Smooth muscle cell (in vitro differentiated cells): Measurements from ENCODE around the gene ERCC8. TPM values are rescaled to one million over a fixed set of nuclear protein-coding genes. Genes with fewer than 3 reads are reported as not detected.

ENCODE experiments used
- DNase-seq: peaks from one replicate; lab custom pipeline; 2025; ENCODE audit not compliant: unreplicated experiment; lab: John Stamatoyannopoulos, UW
- H2AFZ ChIP-seq: fragments of 200-600 bp; sonication (generic); 2 replicates; pipeline ENCODE4 v1.6.0; 2016; ENCODE audit warnings: antibody characterized with exemption, low read depth, mild to moderate bottlenecking
- H3F3A ChIP-seq: fragments of 200-600 bp; sonication (generic); 2 replicates; pipeline ENCODE4 v1.6.0; 2017; ENCODE audit warnings: antibody characterized with exemption, low read depth
- H3K27ac ChIP-seq: fragments of 200-600 bp; sonication (generic); 2 replicates; pipeline ENCODE4 v1.5.1; 2016; ENCODE audit warnings: low read depth, mild to moderate bottlenecking
- H3K27me3 ChIP-seq: fragments of 200-600 bp; sonication (generic); 2 replicates; pipeline ENCODE4 v1.6.1; 2016; ENCODE audit warnings: low read depth, mild to moderate bottlenecking
- H3K36me3 ChIP-seq: fragments of 200-600 bp; sonication (generic); 2 replicates; pipeline ENCODE4 v1.5.1; 2016; ENCODE audit warnings: low read depth
- H3K4me1 ChIP-seq: fragments of 200-600 bp; sonication (generic); 2 replicates; pipeline ENCODE4 v1.5.1; 2016; ENCODE audit warnings: low read depth
- H3K4me2 ChIP-seq: fragments of 200-600 bp; sonication (generic); 2 replicates; pipeline ENCODE4 v1.6.0; 2016; ENCODE audit warnings: mild to moderate bottlenecking
- H3K4me3 ChIP-seq: fragments of 200-600 bp; sonication (generic); 2 replicates; pipeline ENCODE4 v1.5.1; 2016; ENCODE audit warnings: mild to moderate bottlenecking
- H3K79me2 ChIP-seq: fragments of 200-600 bp; sonication (generic); 2 replicates; pipeline ENCODE4 v1.6.0; 2016; ENCODE audit warnings: low read depth, mild to moderate bottlenecking
- H3K9ac ChIP-seq: fragments of 200-600 bp; sonication (generic); 2 replicates; pipeline ENCODE4 v1.6.0; 2016; ENCODE audit warnings: low read depth
- H3K9me3 ChIP-seq: fragments of 200-600 bp; sonication (generic); replicated peaks from 2 replicates; pipeline ENCODE4 v1.5.1; 2016; ENCODE audit warnings: low read depth
- H4K20me1 ChIP-seq: fragments of 200-600 bp; sonication (generic); 2 replicates; pipeline ENCODE4 v1.6.0; 2016; ENCODE audit warnings: low read depth
- CTCF ChIP-seq: fragments of 200-600 bp; sonication (generic); IDR thresholded peaks from 2 replicates; pipeline ENCODE4 v1.5.1; 2017; ENCODE audit warnings: borderline replicate concordance, mild to moderate bottlenecking, antibody characterized with exemption; ENCODE audit not compliant: insufficient read depth, poor library complexity, severe bottlenecking
- WGBS: methylation state at CpG from one replicate; pipeline ENCODE4 v1.1.7; 2016; ENCODE audit warnings: low lambda C conversion rate; 5-methylcytosine and 5-hydroxymethylcytosine counted together
- polyA plus RNA-seq: library from polyadenylated mRNA; unstranded; fragments of >200 nt; fragmentation: Nextera tagmentation; extraction: Ambion mirVana; gene quantifications from 2 replicates; pipeline ENCODE4 v1.2.1, GENCODE V29; 2016
- total RNA-seq: library from RNA; depleted of rRNA; stranded (reverse); fragments of >200 nt; gene quantifications from 2 replicates; pipeline ENCODE4 v1.2.3, GENCODE V29; 2014

The ERCC8 gene
- total and polyA plus RNA-seq, 2 experiments from 2014 or later = 19.5 to 28.9 TPM

GRCh38 chr5:60856066-60856465, 88.8 kb downstream of the ERCC8 start:
- Histone ChIP-seq H3K9ac (no peak overlapping the region), H3K4me1 (peaks cover 9% of the 10 kb centered on the region), H3K4me3 (no peak overlapping the region), H3K4me2 (no peak overlapping the region), H3F3A (no peaks in the 10 kb centered on the region), H3K27me3 (no peaks in the 10 kb centered on the region), H3K9me3 (no peaks in the 10 kb centered on the region), H3K79me2 (no peaks in the 10 kb centered on the region), H3K27ac (no peak overlapping the region), H2AFZ (no peak overlapping the region), H4K20me1 (no peaks in the 10 kb centered on the region), H3K36me3 (no peaks in the 10 kb centered on the region)
- no peak for TF ChIP-seq CTCF
- 97% methylated on average over 1 of the region's 1 CpG for WGBS
- DNase-seq = no peak

GRCh38 chr5:60852940-60853339, 91.9 kb downstream of the ERCC8 start:
- 1% methylated on average over 3 of the region's 3 CpGs for WGBS

GRCh38 chr5:60852317-60852716, 92.6 kb downstream of the ERCC8 start:
- no peaks in the 10 kb centered on the region for H3K27me3 ChIP-seq
- H3K79me2 ChIP-seq = no peaks in the 10 kb centered on the region
- H3K4me3 ChIP-seq = no peak overlapping the region
- no peaks in the 10 kb centered on the region for H3K36me3 ChIP-seq
- H3K4me2 ChIP-seq = no peak overlapping the region
- DNase-seq = no peak
- H2AFZ ChIP-seq = no peak overlapping the region
- H3K4me1 ChIP-seq = peaks cover 9% of the 10 kb centered on the region
- no peaks in the 10 kb centered on the region for H3F3A ChIP-seq
- no peak overlapping the region for H3K27ac ChIP-seq
- H4K20me1 ChIP-seq = no peaks in the 10 kb centered on the region
- H3K9me3 ChIP-seq = no peaks in the 10 kb centered on the region
- WGBS = 80% methylated on average over 2 of the region's 2 CpGs
- no peak overlapping the region for H3K9ac ChIP-seq
- no peak for TF ChIP-seq CTCF

More at GRCh38 chr5:60852940-60853339, 91.9 kb downstream of the ERCC8 start:
- Histone ChIP-seq H3K27me3 (no peaks in the 10 kb centered on the region), H3K36me3 (no peaks in the 10 kb centered on the region), H4K20me1 (no peaks in the 10 kb centered on the region), H3K4me1 (peaks cover 9% of the 10 kb centered on the region), H3K9ac (no peak overlapping the region), H3K79me2 (no peaks in the 10 kb centered on the region), H3K4me2 (peak overlapping the region; percentile 64), H3F3A (no peaks in the 10 kb centered on the region), H2AFZ (no peak overlapping the region), H3K27ac (no peak overlapping the region), H3K9me3 (no peaks in the 10 kb centered on the region), H3K4me3 (no peak overlapping the region)
- DNase-seq = no peak
- no peak for TF ChIP-seq CTCF

GRCh38 chr5:60851626-60852025, 93.2 kb downstream of the ERCC8 start:
- Histone ChIP-seq H3K36me3 (no peaks in the 10 kb centered on the region), H3K27ac (no peak overlapping the region), H3K27me3 (peaks cover 5% of the 10 kb centered on the region), H3K4me1 (peaks cover 9% of the 10 kb centered on the region), H3K4me3 (no peak overlapping the region), H3F3A (no peaks in the 10 kb centered on the region), H4K20me1 (no peaks in the 10 kb centered on the region), H3K79me2 (no peaks in the 10 kb centered on the region), H3K9me3 (no peaks in the 10 kb centered on the region), H3K9ac (no peak overlapping the region), H2AFZ (no peak overlapping the region), H3K4me2 (no peak overlapping the region)
- no peak for DNase-seq
- no peak for TF ChIP-seq CTCF
